A673 (cell line): ENCODE data around the gene ARRB1.

Experiments used
- EZH2 ChIP-seq: fragments of 200-600 bp; sonication (generic); IDR thresholded peaks from 2 replicates; pipeline ENCODE4 v1.6.1; 2017; ENCODE audit warnings: borderline replicate concordance, low read depth, mild to moderate bottlenecking, mixed read lengths, antibody characterized with exemption, low read length; ENCODE audit not compliant: poor library complexity, severe bottlenecking
- TF ChIP-seq, protein P1 (sequence below): fragments of 300-800, 200-600 bp; sonication (generic); conservative IDR thresholded peaks from 2 replicates; pipeline ENCODE4 v1.5.1; 2017; ENCODE audit warnings: low read depth, mild to moderate bottlenecking, antibody characterized with exemption, low read length, moderate library complexity, mixed read lengths

DNA sequence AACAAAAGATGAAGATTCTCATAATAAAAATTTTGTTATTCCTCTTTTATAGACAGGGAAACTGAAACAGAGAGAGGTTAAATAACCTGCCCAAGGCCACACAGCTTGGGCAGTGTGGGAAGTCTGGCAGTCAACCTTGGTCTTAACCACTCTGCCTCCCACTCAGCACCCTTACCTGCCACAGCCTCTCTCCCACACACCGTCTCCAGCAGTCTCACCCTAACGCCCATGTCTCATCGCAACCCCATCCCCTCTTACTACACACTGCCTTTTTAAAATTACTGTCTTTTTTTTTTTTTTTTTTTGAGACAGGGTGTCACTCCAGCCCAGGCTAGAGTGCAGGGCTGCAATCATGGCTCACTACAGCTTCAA, 25.0 kb downstream of the ARRB1 start:
- TF ChIP-seq, protein P1, sequence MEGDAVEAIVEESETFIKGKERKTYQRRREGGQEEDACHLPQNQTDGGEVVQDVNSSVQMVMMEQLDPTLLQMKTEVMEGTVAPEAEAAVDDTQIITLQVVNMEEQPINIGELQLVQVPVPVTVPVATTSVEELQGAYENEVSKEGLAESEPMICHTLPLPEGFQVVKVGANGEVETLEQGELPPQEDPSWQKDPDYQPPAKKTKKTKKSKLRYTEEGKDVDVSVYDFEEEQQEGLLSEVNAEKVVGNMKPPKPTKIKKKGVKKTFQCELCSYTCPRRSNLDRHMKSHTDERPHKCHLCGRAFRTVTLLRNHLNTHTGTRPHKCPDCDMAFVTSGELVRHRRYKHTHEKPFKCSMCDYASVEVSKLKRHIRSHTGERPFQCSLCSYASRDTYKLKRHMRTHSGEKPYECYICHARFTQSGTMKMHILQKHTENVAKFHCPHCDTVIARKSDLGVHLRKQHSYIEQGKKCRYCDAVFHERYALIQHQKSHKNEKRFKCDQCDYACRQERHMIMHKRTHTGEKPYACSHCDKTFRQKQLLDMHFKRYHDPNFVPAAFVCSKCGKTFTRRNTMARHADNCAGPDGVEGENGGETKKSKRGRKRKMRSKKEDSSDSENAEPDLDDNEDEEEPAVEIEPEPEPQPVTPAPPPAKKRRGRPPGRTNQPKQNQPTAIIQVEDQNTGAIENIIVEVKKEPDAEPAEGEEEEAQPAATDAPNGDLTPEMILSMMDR = no peak
- TF ChIP-seq EZH2 = no peak
